Measurements from ENCODE around the gene BEST1. TPM values are rescaled to one million over a fixed set of nuclear protein-coding genes. Genes with fewer than 3 reads are reported as not detected.

BEST1 gene
- total RNA-seq, 4 donors from 2014 or later = 0.40 to 3.7 (median 2.6) TPM

GRCh38 chr11:62004473-62004872 is 54.3 kb downstream of the BEST1 start:
- H3K9me3 ChIP-seq = no peaks in the 10 kb centered on the region
- no peak overlapping the region for H3K4me3 ChIP-seq
- in situ Hi-C loops (cut with MboI; ENCODE audit: low pct_ligation_motif_present in 1 of 4, low pct_unique_long_range_greater_than_20kb in 1 of 4, low sequenced_read_pairs in 3 of 4) (no loop called here), intact Hi-C loops (cut with DNase I; ENCODE audit: low total_unique reads) (no loop called here)
- no peaks in the 10 kb centered on the region for H3K36me3 ChIP-seq
- H3K27me3 ChIP-seq = no peaks in the 10 kb centered on the region
- H3K4me1 ChIP-seq = peaks cover 4 to 27% (median 15%) of the 10 kb centered on the region in 4 donors
- H3K27ac ChIP-seq = peak overlapping the region in 1 of 4 donors; percentile 20
- DNase-seq = peak; percentile 33
- 60 to 68% methylated on average over 1 to 2 of the region's 2 CpGs for WGBS, 2 donors (ENCODE audit: low coverage in 1 of 2)
- TF ChIP-seq CTCF (IDR thresholded peaks at IDR 0.05) = no peak
- TF ChIP-seq POLR2AphosphoS5 (IDR thresholded peaks at IDR 0.05) = no peak
- TF ChIP-seq EP300 (IDR thresholded peaks at IDR 0.05; ENCODE audit: low read depth) = no peak
- TF ChIP-seq POLR2A (IDR thresholded peaks at IDR 0.05) = no peak

- no peaks in the 10 kb centered on the region for H3K27me3 ChIP-seq
- H3K4me1 ChIP-seq = peaks cover 0 to 10% (median under 1%) of the 10 kb centered on the region in 4 donors
- no peak overlapping the region for H3K27ac ChIP-seq
- H3K36me3 ChIP-seq = no peaks in the 10 kb centered on the region
- intact Hi-C loops (cut with DNase I; ENCODE audit: low total_unique reads) = no loop called here
- in situ Hi-C loops (cut with MboI; ENCODE audit: low pct_ligation_motif_present in 1 of 4, low pct_unique_long_range_greater_than_20kb in 1 of 4, low sequenced_read_pairs in 3 of 4) = no loop called here
- no peak overlapping the region for H3K4me3 ChIP-seq
- TF ChIP-seq CTCF (IDR thresholded peaks at IDR 0.05) (no peak), POLR2A (IDR thresholded peaks at IDR 0.05) (no peak), EP300 (IDR thresholded peaks at IDR 0.05; ENCODE audit: low read depth) (no peak), POLR2AphosphoS5 (IDR thresholded peaks at IDR 0.05) (no peak)
- WGBS, 2 donors (ENCODE audit: low coverage in 1 of 2) = 69 to 87% methylated on average over 1 of the region's 1 CpG
- DNase-seq = no peak
- no peaks in the 10 kb centered on the region for H3K9me3 ChIP-seq
Observed at GRCh38 chr11:62008193-62008592, 58.0 kb downstream of the BEST1 start.

GRCh38 chr11:62010935-62011528 is 60.9 kb downstream of the BEST1 start:
- no peaks in the 10 kb centered on the region for H3K9me3 ChIP-seq
- H3K27me3 ChIP-seq = no peaks in the 10 kb centered on the region
- intact Hi-C loops (cut with DNase I; ENCODE audit: low total_unique reads) = no loop called here
- TF ChIP-seq CTCF (IDR thresholded peaks at IDR 0.05) = no peak
- TF ChIP-seq EP300 (IDR thresholded peaks at IDR 0.05; ENCODE audit: low read depth) = no peak
- TF ChIP-seq POLR2A (IDR thresholded peaks at IDR 0.05) = no peak
- TF ChIP-seq POLR2AphosphoS5 (IDR thresholded peaks at IDR 0.05) = no peak
- no peak overlapping the region for H3K4me3 ChIP-seq
- in situ Hi-C loops (cut with MboI; ENCODE audit: low pct_ligation_motif_present in 1 of 4, low pct_unique_long_range_greater_than_20kb in 1 of 4, low sequenced_read_pairs in 3 of 4) = no loop called here
- DNase-seq = no peak
- 98% methylated on average over 4 of the region's 4 CpGs; no CpG with 5 or more reads in 1 of the 2 donors for WGBS, 2 donors (ENCODE audit: low coverage in 1 of 2)
- no peak overlapping the region for H3K27ac ChIP-seq
- peaks cover 0 to 10% (median 4%) of the 10 kb centered on the region in 4 donors for H3K4me1 ChIP-seq
- no peaks in the 10 kb centered on the region for H3K36me3 ChIP-seq

- peaks cover 0 to 10% (median 4%) of the 10 kb centered on the region in 4 donors for H3K4me1 ChIP-seq
- no peak overlapping the region for H3K4me3 ChIP-seq
- no peaks in the 10 kb centered on the region for H3K27me3 ChIP-seq
- in situ Hi-C loops (cut with MboI; ENCODE audit: low pct_ligation_motif_present in 1 of 4, low pct_unique_long_range_greater_than_20kb in 1 of 4, low sequenced_read_pairs in 3 of 4) = no loop called here
- no peaks in the 10 kb centered on the region for H3K36me3 ChIP-seq
- H3K27ac ChIP-seq = no peak overlapping the region
- DNase-seq = no peak
- no peaks in the 10 kb centered on the region for H3K9me3 ChIP-seq
- TF ChIP-seq POLR2AphosphoS5 (IDR thresholded peaks at IDR 0.05) (no peak), POLR2A (IDR thresholded peaks at IDR 0.05) (no peak), CTCF (IDR thresholded peaks at IDR 0.05) (no peak), EP300 (IDR thresholded peaks at IDR 0.05; ENCODE audit: low read depth) (no peak)
- 98% methylated on average over 9 of the region's 9 CpGs; no CpG with 5 or more reads in 1 of the 2 donors for WGBS, 2 donors (ENCODE audit: low coverage in 1 of 2)
- intact Hi-C loops (cut with DNase I; ENCODE audit: low total_unique reads) = no loop called here
Observed at GRCh38 chr11:62011881-62012280, 61.7 kb downstream of the BEST1 start.
